NCI-H1417 treated with DMSO at 0.1 percent for 48 hours (cell line): Measurements from ENCODE around the gene AGTR1.

Experiments
- DNase-seq: peaks from one replicate; lab custom pipeline; 2025; lab: John Stamatoyannopoulos, UW

The AGTR1 gene

GRCh38 chr3:148697306-148698189 is at the start of gene AGTR1:
TSS of gene AGTR1 (plus strand) at chr3:148697903. CDS start at chr3:148741036, 43,133 bp downstream.
- no peak for DNase-seq

- no peak for DNase-seq
Measured at GRCh38 chr3:148648685-148649352, 48.9 kb upstream of the AGTR1 start.

GRCh38 chr3:148651549-148651948 is 46.2 kb upstream of the AGTR1 start:
- DNase-seq = no peak

GRCh38 chr3:148654433-148654832 is 43.3 kb upstream of the AGTR1 start:
- DNase-seq = no peak

- DNase-seq = no peak
Measured at GRCh38 chr3:148657470-148657869, 40.2 kb upstream of the AGTR1 start.

- DNase-seq = no peak
Measured at GRCh38 chr3:148659512-148659911, 38.2 kb upstream of the AGTR1 start.

GRCh38 chr3:148680289-148680688 is 17.4 kb upstream of the AGTR1 start:
- no peak for DNase-seq

- no peak for DNase-seq
Measured at GRCh38 chr3:148681080-148681479, 16.6 kb upstream of the AGTR1 start.

GRCh38 chr3:148682997-148683396 is 14.7 kb upstream of the AGTR1 start:
- no peak for DNase-seq

GRCh38 chr3:148694116-148694515 is 3.6 kb upstream of the AGTR1 start:
- no peak for DNase-seq

GRCh38 chr3:148698190-148698810 is 597 bp downstream of the AGTR1 start:
- DNase-seq = no peak

GRCh38 chr3:148705314-148705713 is 7.6 kb downstream of the AGTR1 start:
- no peak for DNase-seq

- DNase-seq = no peak
Measured at GRCh38 chr3:148707601-148708380, 10.1 kb downstream of the AGTR1 start.

GRCh38 chr3:148708409-148708808 is 10.7 kb downstream of the AGTR1 start:
- no peak for DNase-seq

- DNase-seq = no peak
Measured at GRCh38 chr3:148709560-148710253, 12.0 kb downstream of the AGTR1 start.

- no peak for DNase-seq
Measured at GRCh38 chr3:148710665-148711064, 13.0 kb downstream of the AGTR1 start.

- DNase-seq = no peak
Measured at GRCh38 chr3:148711981-148712666, 14.4 kb downstream of the AGTR1 start.

- DNase-seq = no peak
Measured at GRCh38 chr3:148714521-148714920, 16.8 kb downstream of the AGTR1 start.

- DNase-seq = no peak
Measured at GRCh38 chr3:148716657-148717056, 19.0 kb downstream of the AGTR1 start.

GRCh38 chr3:148717885-148718561 is 20.3 kb downstream of the AGTR1 start:
- no peak for DNase-seq
